Loucy (cell line): ENCODE results near the gene PITRM1.

Experiments
- H2AFZ ChIP-seq: fragments of 200-600 bp; sonication (generic); 2 replicates; pipeline ENCODE4 v1.6.0; 2016; ENCODE audit warnings: antibody characterized with exemption, mild to moderate bottlenecking, low read length, moderate library complexity
- H3F3A ChIP-seq: fragments of 200-600 bp; 2 replicates; pipeline ENCODE4 v1.6.0; 2016; ENCODE audit warnings: antibody characterized with exemption, low read depth, mild to moderate bottlenecking
- H3K27me3 ChIP-seq: fragments of 200-600 bp; sonication (generic); 2 replicates; pipeline ENCODE4 v1.6.1; 2014; ENCODE audit warnings: low read length, mild to moderate bottlenecking; ENCODE audit not compliant: insufficient read depth, poor library complexity, severe bottlenecking
- H3K36me3 ChIP-seq: fragments of 200-600 bp; sonication (generic); 2 replicates; pipeline ENCODE4 v1.6.1; 2016; ENCODE audit warnings: low read length; ENCODE audit not compliant: insufficient read depth
- H3K4me1 ChIP-seq: fragments of 200-600 bp; sonication (generic); 2 replicates; pipeline ENCODE4 v1.5.1; 2014; ENCODE audit warnings: low read length, mild to moderate bottlenecking; ENCODE audit not compliant: insufficient read depth, poor library complexity, severe bottlenecking
- H3K4me2 ChIP-seq: fragments of 200-600 bp; sonication (generic); 2 replicates; pipeline ENCODE4 v1.6.0; 2014; ENCODE audit warnings: antibody characterized with exemption, low read length, low read depth, mild to moderate bottlenecking; ENCODE audit not compliant: poor library complexity, severe bottlenecking
- H3K4me3 ChIP-seq: fragments of 200-600 bp; sonication (generic); 2 replicates; pipeline ENCODE4 v1.5.1; 2014; ENCODE audit warnings: low read length, mild to moderate bottlenecking, mixed read lengths; ENCODE audit not compliant: poor library complexity, severe bottlenecking
- H3K79me2 ChIP-seq: fragments of 200-600 bp; sonication (generic); 2 replicates; pipeline ENCODE4 v1.6.1; 2014; ENCODE audit warnings: low read length; ENCODE audit not compliant: insufficient read depth
- H3K9ac ChIP-seq: fragments of 200-600 bp; sonication (generic); 2 replicates; pipeline ENCODE4 v1.6.0; 2014; ENCODE audit warnings: mild to moderate bottlenecking, low read depth, low read length, moderate library complexity; ENCODE audit not compliant: poor library complexity, severe bottlenecking
- H3K9me2 ChIP-seq: fragments of 200-600 bp; sonication (generic); replicated peaks from 2 replicates; pipeline ENCODE4 v1.6.1; 2016; ENCODE audit warnings: low read depth, low read length, mixed read lengths
- H3K9me3 ChIP-seq: fragments of 200-600 bp; sonication (generic); 2 replicates; pipeline ENCODE4 v1.6.1; 2014; ENCODE audit warnings: mild to moderate bottlenecking, antibody characterized with exemption, low read length, low read depth; ENCODE audit not compliant: insufficient read depth
- H4K20me1 ChIP-seq: fragments of 200-600 bp; sonication (generic); 2 replicates; pipeline ENCODE4 v1.6.0; 2014; ENCODE audit warnings: antibody characterized with exemption, low read length, mild to moderate bottlenecking; ENCODE audit not compliant: insufficient read depth, poor library complexity, severe bottlenecking
- CTCF ChIP-seq: fragments of 200-600 bp; sonication (generic); conservative IDR thresholded peaks from 2 replicates; pipeline ENCODE4 v1.5.1; 2014; ENCODE audit warnings: mild to moderate bottlenecking, antibody characterized with exemption, low read length
- EZH2phosphoT487 ChIP-seq: fragments of 200-600 bp; IDR thresholded peaks from 2 replicates; pipeline ENCODE4 v1.6.1; 2018; ENCODE audit warnings: antibody characterized with exemption, mild to moderate bottlenecking, moderate library complexity, borderline replicate concordance

Gene PITRM1

GRCh38 chr10:3119796-3120459 lies 52.7 kb downstream of the PITRM1 start:
- Histone ChIP-seq H3K4me3 (no peak overlapping the region), H3K79me2 (no peaks in the 10 kb centered on the region), H3K9me3 (no peaks in the 10 kb centered on the region), H3K27me3 (no peaks in the 10 kb centered on the region), H3K4me2 (no peak overlapping the region), H3K9ac (no peak overlapping the region), H3F3A (no peaks in the 10 kb centered on the region), H3K9me2 (no peaks in the 10 kb centered on the region), H3K4me1 (no peaks in the 10 kb centered on the region), H4K20me1 (no peaks in the 10 kb centered on the region), H3K36me3 (peaks cover 90% of the 10 kb centered on the region; the same call in 1 of the 2 replicates), H2AFZ (no peak overlapping the region)
- TF ChIP-seq EZH2phosphoT487, result no peak
- peak; percentile 62 for TF ChIP-seq CTCF

- no peaks in the 10 kb centered on the region for H3F3A ChIP-seq
- H3K36me3 ChIP-seq, result peaks cover 91% of the 10 kb centered on the region; the same call in 1 of the 2 replicates
- H2AFZ ChIP-seq, result no peak overlapping the region
- no peaks in the 10 kb centered on the region for H3K9me3 ChIP-seq
- H3K4me3 ChIP-seq, result no peak overlapping the region
- H3K9ac ChIP-seq, result no peak overlapping the region
- H4K20me1 ChIP-seq, result no peaks in the 10 kb centered on the region
- H3K9me2 ChIP-seq, result no peaks in the 10 kb centered on the region
- TF ChIP-seq CTCF (no peak), EZH2phosphoT487 (no peak)
- no peaks in the 10 kb centered on the region for H3K79me2 ChIP-seq
- H3K4me2 ChIP-seq, result no peak overlapping the region
- H3K27me3 ChIP-seq, result no peaks in the 10 kb centered on the region
- H3K4me1 ChIP-seq, result no peaks in the 10 kb centered on the region
Measured at GRCh38 chr10:3118641-3119091, 53.9 kb downstream of the PITRM1 start.

GRCh38 chr10:3117486-3117885 lies 55.1 kb downstream of the PITRM1 start:
- H3K4me3 ChIP-seq, result no peak overlapping the region
- no peaks in the 10 kb centered on the region for H3K9me2 ChIP-seq
- no peaks in the 10 kb centered on the region for H3K9me3 ChIP-seq
- no peaks in the 10 kb centered on the region for H3F3A ChIP-seq
- no peak for TF ChIP-seq EZH2phosphoT487
- no peak for TF ChIP-seq CTCF
- no peaks in the 10 kb centered on the region for H3K79me2 ChIP-seq
- no peak overlapping the region for H2AFZ ChIP-seq
- peaks cover 91% of the 10 kb centered on the region for H3K36me3 ChIP-seq
- no peak overlapping the region for H3K4me2 ChIP-seq
- H3K4me1 ChIP-seq, result no peaks in the 10 kb centered on the region
- no peak overlapping the region for H3K9ac ChIP-seq
- H4K20me1 ChIP-seq, result no peaks in the 10 kb centered on the region
- no peaks in the 10 kb centered on the region for H3K27me3 ChIP-seq
